GM19351 (cell line): ENCODE measurements around the gene JPH3.

ENCODE experiments used
- ATAC-seq: cut with Tn5 transposase; IDR thresholded peaks from one replicate; pipeline ENCODE4 v1.9.1; 2021; ENCODE audit warnings: mild to moderate bottlenecking, moderate library complexity; ENCODE audit not compliant: unreplicated experiment

The JPH3 gene

GRCh38 chr16:87602001-87602775 is at the start of gene JPH3:
JPH3 (plus strand) TSS chr16:87602508; CDS start chr16:87603147, 639 bp downstream.
- no peak for ATAC-seq

GRCh38 chr16:87552772-87553573 is 49.3 kb upstream of the JPH3 start:
- ATAC-seq = no peak

DNA sequence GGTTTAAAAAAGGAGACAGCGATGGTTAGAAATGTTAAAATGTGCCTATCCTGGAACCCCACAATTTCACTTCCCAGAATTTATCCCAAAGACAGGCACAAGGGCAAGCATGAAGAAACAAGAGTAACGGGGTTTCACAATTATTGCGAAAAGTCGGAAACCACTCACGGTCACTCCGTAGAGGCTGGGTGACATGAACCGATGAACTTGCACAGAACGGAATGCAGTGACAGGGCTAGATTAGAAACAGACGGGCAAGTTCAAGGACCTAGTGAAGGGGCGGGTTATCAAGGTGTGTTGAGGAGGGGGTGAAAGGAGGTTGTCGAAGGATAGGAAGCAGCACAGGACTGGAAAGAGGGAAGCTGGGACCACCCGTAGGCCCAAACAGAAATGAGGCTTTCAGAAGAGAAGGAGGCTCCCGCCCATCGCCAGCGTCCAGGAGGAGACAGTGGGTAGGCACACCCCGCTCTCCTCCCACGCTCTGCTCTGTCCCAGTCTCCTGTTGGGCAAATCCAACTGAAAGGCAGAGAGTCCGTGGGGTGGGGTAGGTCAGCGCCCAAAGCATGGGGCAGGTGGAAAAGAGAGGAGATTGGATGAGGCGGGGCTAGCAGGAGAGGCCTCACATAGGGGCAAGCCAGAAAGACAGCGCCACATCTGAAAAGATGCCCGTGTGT is 47.4 kb upstream of the JPH3 start:
- no peak for ATAC-seq

DNA sequence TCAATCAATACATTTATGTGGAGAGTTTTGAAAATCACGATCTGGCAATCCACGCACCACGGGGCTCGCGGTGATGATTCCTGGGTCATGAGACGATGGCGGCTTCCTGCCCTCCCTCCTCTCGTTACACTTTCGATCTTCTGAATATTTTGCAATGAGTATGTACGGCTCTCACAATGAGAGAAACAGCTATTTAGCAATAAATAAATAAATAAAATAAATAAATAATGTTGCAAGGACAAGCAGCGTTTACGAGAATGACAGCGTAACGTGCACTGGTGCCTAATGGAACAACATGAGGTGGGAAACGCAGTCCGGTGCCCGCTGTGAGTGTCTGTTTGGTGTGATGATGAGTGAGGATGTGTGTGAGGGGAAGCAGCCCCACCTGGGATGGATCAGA is 46.7 kb upstream of the JPH3 start:
- no peak for ATAC-seq

DNA sequence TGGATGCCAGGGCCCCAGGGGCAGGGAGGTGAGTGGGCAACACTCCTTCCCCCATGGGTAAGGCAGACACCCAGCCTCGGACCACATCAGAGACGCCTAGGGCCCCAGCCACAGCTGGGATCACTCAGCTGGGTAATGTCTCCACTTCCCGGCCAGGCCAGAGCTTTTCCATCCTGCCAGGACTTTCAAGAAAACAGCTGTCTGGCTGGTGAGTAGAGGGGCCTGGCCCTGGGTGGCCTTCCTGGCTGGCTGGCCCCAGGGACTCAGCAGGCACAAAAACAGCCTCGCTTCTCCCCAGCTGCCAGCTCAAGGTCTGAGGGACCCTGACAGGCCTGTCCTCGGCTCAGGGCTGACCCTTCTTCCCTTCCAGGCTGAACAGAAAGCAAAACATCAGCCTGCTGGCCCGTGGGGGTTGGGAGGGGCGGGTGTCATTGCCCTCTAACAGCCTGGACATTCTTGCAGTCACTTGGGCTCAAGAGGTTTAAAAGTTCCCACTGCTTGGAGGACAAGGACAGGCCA is 45.3 kb upstream of the JPH3 start:
- no peak for ATAC-seq

- ATAC-seq = no peak
Measured at GRCh38 chr16:87558682-87559081, 43.6 kb upstream of the JPH3 start.

DNA sequence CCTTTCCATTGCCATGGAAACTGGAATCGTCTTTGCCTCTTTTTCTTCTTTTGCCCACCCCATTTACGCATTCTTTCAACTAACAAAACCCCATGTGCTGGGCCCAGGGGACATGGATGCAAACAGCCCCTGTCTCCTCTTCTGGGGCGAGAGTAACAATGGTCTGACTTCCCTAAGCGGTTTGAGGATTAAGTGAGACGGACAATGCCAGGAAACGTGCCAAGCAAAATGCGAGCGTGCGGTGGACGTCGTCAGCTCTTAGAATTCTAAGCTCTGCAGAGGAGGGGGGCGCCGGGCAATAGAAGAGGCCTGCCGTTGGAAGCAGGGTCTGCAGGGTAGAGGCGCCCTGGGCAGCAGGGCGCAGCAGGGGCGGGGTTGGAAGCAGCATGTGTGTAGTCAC is 42.4 kb upstream of the JPH3 start:
- no peak for ATAC-seq

DNA sequence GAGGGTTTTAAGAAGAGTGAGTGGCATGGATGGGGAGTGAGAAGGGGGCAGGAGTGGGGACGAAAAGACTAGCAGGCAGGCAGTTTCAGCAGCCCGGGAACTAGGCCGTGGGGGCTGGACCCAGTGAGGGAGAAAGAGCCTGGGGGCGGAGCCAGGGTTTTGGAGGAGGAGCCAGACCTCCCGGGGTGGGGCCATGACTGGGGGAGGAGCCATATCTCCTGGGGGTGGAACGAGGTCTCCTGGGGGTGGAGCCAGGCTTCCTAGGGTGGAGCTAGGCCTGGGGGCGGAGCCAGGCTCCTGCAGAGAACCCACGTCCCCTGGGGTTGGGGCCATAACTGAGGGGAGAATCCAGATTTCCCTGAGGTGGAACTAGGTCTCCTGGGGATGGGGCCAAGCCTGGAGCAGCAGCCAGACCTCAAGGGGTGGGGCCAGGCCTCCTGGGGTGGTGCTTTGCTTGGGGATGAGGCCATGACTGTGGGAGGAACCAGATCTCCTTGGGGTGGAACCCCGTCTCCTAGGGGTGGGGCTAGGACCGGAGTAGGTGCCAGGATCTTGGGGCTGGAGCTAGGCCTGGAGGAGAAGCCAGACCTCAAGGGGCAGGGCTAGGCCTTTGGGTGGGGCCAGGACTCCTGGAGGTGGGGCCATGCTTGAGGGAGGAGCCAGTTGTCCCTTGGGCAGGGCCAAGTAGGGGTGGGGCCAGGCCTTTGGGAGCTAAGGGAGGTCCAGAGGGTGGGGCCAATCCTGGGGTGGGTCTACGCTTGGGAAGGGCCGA is 41.7 kb upstream of the JPH3 start:
- no peak for ATAC-seq

DNA sequence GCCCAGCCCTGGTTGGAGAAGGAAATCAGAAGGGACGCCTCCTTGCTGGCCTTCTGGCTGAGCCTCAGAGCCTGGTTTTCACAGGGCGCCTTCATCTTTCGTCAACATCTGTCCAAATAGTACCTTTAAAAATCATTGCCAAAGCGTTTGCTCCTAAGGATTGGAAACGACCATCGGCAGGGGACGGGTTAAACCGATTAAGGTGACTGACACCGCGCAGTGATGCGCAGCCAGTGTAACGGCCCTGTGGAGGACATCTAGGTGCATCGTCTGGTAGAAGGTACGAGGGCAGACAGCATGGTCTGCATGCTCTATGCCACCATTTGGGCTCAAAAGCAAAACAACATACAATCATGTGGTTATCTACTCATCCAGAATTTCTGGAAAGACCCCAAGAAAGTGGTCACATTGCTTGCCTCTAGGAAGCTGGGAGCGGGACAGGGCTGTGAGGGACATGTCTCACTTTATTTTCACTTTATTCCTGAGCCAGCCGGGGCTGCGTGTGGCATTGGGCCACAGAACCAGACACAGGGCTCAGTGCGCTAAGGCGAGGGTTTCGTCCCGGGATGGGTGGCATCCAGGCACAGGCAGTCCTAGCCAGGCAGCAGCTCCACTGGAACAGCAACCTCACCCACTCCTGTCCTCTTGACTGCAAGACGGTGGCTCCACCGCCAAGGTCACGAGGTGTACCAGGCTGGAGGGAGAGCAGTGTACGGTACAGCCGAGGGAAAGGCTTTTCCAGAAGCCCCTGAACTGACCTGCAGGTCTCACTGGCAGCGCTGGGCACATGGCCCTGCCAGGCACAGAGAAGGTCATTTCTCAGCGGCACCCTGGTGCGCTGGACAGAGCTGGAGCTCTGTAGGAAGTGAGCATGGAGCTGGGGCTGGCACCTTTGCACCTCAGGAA is 40.9 kb upstream of the JPH3 start:
- no peak for ATAC-seq

- no peak for ATAC-seq
Measured at GRCh38 chr16:87562201-87562600, 40.1 kb upstream of the JPH3 start.

GRCh38 chr16:87563022-87563421 is 39.3 kb upstream of the JPH3 start:
- no peak for ATAC-seq

GRCh38 chr16:87563714-87564523 is 38.4 kb upstream of the JPH3 start:
- ATAC-seq = no peak

DNA sequence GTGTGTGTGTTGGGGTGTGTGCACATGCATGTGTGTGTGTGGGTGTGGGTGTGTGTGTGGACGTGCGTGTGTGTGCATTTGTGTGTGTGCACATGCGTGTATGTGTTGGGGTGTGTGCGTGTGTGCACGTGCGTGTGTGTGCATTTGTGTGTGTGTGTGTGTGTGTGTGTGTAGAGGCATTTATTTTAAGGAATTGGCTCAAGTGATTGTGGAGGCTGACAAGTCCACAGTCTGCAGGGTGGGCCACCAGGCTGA is 37.9 kb upstream of the JPH3 start:
- ATAC-seq = no peak

DNA sequence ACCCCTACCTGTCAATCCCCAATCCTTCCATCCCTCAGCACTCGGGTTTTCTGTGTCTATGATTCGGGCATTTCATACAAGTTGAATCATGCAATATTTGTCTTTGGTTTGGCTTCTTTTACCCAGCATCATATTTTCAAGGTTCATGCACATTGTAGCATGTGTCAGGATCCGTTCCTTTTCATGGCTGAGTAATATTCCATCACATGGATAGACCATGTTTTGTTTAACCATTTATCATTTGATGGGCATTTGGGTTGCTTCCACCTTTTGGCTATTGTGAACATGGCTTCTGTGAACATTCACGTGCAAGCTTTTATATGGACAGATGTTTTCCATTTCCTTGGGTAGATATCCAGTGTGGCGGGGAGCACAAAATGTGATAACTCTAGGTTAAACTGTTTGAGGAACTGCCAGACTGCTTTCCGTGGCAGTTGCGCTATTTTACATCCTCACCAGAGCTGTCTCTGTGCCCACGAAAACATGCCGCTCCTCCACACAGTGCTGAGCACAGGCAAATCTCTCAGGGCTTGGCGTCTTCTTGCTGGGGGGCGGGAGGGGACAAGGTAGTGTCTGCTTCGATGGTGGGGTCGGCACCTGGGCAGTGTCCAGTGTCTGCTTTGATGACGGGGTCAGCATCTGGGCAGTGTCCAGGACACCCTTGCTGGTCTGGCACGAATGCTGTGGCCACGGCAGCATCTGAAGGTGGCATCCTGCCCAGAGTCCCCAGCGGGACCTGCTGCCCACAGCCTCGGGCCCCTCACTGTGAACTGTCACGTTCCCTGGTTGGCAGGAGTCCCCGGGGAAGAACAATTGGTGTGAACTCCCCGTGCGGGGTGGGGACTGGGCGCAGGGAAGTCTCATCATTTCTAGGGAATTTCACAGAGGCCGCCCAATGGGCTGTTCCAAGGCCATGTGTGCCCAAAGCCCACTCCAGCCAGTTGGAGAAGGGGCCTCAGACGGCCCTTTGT is 32.4 kb upstream of the JPH3 start:
- ATAC-seq = no peak

DNA sequence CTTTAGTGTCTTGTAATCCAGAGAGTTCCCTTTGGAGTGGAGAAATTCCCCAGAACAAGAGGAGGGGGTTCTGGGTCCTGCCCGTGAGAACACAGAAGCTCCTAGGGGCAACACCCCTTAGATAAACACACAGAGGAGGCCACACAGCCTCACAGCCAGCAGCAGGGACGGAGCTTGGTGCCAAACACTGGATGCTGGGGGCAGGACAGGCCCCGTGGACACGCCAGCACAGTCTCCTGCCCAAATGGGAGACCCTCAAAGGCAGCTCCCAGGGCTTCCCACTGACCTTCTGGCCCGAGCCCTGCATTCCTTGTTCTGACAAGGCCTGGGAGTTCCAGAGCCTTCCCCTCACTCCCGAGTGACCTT is 31.8 kb upstream of the JPH3 start:
- no peak for ATAC-seq

DNA sequence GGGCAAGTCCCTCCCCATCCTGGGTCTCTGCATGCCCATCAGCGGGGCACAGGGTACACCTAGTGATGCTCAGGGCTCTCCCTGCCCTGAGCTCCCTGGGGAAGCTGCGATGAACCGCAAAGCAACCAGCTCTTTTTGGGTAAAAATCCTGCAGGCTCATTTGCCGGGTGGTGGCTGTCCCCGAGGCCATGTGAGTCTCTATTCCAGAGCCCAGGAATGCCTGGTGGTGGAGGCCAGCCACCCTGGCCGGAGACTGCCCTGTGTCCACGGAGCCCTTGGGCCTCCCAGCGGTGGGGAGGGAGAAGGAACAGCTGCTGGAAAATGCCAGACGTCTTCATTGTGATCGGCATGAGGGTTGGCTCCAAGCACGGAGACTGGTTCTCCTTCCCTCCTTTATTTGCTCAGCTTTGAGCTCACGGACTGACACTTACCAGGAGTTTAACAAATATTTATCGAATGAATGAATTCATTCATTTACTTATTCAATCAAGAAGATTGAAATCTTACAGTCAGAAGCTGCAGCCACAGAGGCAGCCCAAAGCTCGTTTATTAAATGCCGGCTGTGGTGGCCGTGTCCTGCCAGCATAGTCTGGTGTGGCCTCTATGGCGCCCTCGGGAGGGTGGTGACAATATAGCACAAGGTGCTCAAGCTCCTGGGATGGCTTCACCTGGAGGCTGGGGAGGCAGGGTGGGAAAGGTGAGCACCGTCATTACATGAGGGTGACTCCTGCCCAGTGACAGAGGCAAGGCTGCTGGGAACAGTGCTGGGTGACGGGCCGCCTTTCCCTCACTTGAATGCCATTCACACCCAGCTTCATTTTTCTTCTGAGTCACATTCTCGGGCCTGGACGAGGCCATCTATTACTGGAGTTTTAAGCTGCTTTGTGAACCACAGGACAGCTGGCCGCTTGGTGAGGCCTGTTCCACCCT is 31.1 kb upstream of the JPH3 start:
- ATAC-seq = no peak

GRCh38 chr16:87571868-87572244 is 30.5 kb upstream of the JPH3 start:
- ATAC-seq = no peak
